HEK293T (cell line): Measurements from ENCODE around the gene FREY1.

Source experiments
- ARNT ChIP-seq: fragments of 450-650 bp; IDR thresholded peaks from 2 replicates; pipeline ENCODE4 v1.6.1; 2017; ENCODE audit warnings: mild to moderate bottlenecking
- ELF4 ChIP-seq: fragments of 450-650 bp; IDR thresholded peaks from 2 replicates; pipeline ENCODE4 v1.6.1; 2017; ENCODE audit warnings: antibody characterized with exemption
- LEF1 ChIP-seq: fragments of 450-650 bp; IDR thresholded peaks from 2 replicates; pipeline ENCODE4 v1.6.1; 2017; ENCODE audit warnings: mild to moderate bottlenecking, borderline replicate concordance
- NFRKB ChIP-seq: fragments of 450-650 bp; IDR thresholded peaks from 2 replicates; pipeline ENCODE4 v1.6.1; 2016; ENCODE audit warnings: mild to moderate bottlenecking, moderate library complexity

DNA sequence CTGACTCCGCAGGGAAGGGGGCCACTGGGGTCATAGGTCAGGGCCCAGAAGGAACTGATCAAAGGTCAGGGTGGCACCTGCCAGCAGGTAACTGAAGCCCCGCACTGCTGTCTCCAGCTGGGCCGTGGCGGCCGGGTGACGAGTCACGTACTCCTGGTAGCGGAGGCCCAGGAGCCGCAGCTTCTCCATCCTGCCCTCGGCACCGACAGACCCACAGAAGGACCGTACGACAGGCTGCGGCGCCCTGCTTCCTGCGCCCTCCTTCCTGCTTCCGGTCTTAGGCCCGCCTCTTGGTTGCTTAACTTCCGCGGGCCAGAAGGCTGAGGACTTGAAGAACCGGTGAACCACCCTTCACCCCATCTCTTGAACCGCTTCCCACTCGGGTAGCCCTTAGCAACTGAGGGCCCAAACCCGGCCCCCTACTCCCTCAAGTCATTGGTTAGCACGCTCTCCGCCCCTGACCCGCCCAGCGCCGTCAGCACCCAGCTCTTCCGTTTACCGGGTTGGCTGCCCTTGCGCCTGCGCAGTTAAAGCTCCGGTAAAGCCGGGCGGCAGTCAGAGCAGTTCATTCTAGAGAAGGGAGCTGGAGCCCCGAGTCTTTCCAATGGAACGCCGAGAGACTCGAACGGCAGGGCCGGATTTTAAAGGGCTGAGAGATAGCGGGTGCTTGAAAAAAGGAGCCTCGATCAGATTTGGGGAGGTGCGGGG is 10.7 kb upstream of the FREY1 start, which contains the start of gene PEX16:
- TF ChIP-seq ELF4, result peak; percentile 88
- no peak for TF ChIP-seq NFRKB
- TF ChIP-seq ARNT, result no peak
- no peak for TF ChIP-seq LEF1
